ENCODE results near the gene PRKAG2. TPM values are rescaled to one million over a fixed set of nuclear protein-coding genes. Genes with fewer than 3 reads are reported as not detected.

Gene PRKAG2
- total RNA-seq, 1 donor from 2014 or later, result 20.6 TPM

GRCh38 chr7:151888079-151889067, 11.5 kb upstream of the PRKAG2 start:
- no peak overlapping the region for H3K4me3 Mint-ChIP-seq (ENCODE audit: low read depth)
- peaks cover 67% of the 10 kb centered on the region for H3K27me3 Mint-ChIP-seq
- no peak for TF ChIP-seq CTCF (IDR thresholded peaks at IDR 0.05; ENCODE audit: unreplicated experiment)
- no peaks in the 10 kb centered on the region for H3K36me3 Mint-ChIP-seq (ENCODE audit: insufficient read depth)
- DNase-seq (ENCODE audit: low spot score, unreplicated experiment), result no peak
- H3K4me1 Mint-ChIP-seq (ENCODE audit: low read depth), result peaks cover 1% of the 10 kb centered on the region
- H3K27ac Mint-ChIP-seq, result no peak overlapping the region
- no peaks in the 10 kb centered on the region for H3K9me3 Mint-ChIP-seq (ENCODE audit: low read depth)

- no peak for DNase-seq (ENCODE audit: low spot score, unreplicated experiment)
- no peak for TF ChIP-seq CTCF (IDR thresholded peaks at IDR 0.05; ENCODE audit: unreplicated experiment)
- peaks cover 68% of the 10 kb centered on the region for H3K27me3 Mint-ChIP-seq
Observed at GRCh38 chr7:151886783-151887182, 9.9 kb upstream of the PRKAG2 start.

GRCh38 chr7:151885202-151885580, 8.3 kb upstream of the PRKAG2 start:
- Mint-ChIP-seq H3K27me3 (peaks cover 65% of the 10 kb centered on the region), H3K4me1 (ENCODE audit: low read depth) (no peaks in the 10 kb centered on the region), H3K9me3 (ENCODE audit: low read depth) (no peaks in the 10 kb centered on the region), H3K27ac (no peak overlapping the region), H3K4me3 (ENCODE audit: low read depth) (no peak overlapping the region), H3K36me3 (ENCODE audit: insufficient read depth) (no peaks in the 10 kb centered on the region)
- DNase-seq (ENCODE audit: low spot score, unreplicated experiment), result no peak
- TF ChIP-seq CTCF (IDR thresholded peaks at IDR 0.05; ENCODE audit: unreplicated experiment), result no peak

More at GRCh38 chr7:151886783-151887182, 9.9 kb upstream of the PRKAG2 start:
- H3K9me3 Mint-ChIP-seq (ENCODE audit: low read depth), result no peaks in the 10 kb centered on the region
- no peak overlapping the region for H3K27ac Mint-ChIP-seq
- H3K4me3 Mint-ChIP-seq (ENCODE audit: low read depth), result no peak overlapping the region
- H3K4me1 Mint-ChIP-seq (ENCODE audit: low read depth), result peaks cover 1% of the 10 kb centered on the region
- H3K36me3 Mint-ChIP-seq (ENCODE audit: insufficient read depth), result no peaks in the 10 kb centered on the region

GRCh38 chr7:151884312-151885201, 7.6 kb upstream of the PRKAG2 start:
- TF ChIP-seq CTCF (IDR thresholded peaks at IDR 0.05; ENCODE audit: unreplicated experiment), result no peak
- Mint-ChIP-seq H3K4me3 (ENCODE audit: low read depth) (no peak overlapping the region), H3K36me3 (ENCODE audit: insufficient read depth) (no peaks in the 10 kb centered on the region), H3K4me1 (ENCODE audit: low read depth) (no peaks in the 10 kb centered on the region), H3K27me3 (peaks cover 70% of the 10 kb centered on the region), H3K9me3 (ENCODE audit: low read depth) (no peaks in the 10 kb centered on the region), H3K27ac (no peak overlapping the region)
- no peak for DNase-seq (ENCODE audit: low spot score, unreplicated experiment)

GRCh38 chr7:151883857-151884256, 6.9 kb upstream of the PRKAG2 start:
- H3K27me3 Mint-ChIP-seq, result peaks cover 74% of the 10 kb centered on the region
- H3K4me3 Mint-ChIP-seq (ENCODE audit: low read depth), result no peak overlapping the region
- no peaks in the 10 kb centered on the region for H3K9me3 Mint-ChIP-seq (ENCODE audit: low read depth)
- H3K27ac Mint-ChIP-seq, result no peak overlapping the region
- no peaks in the 10 kb centered on the region for H3K36me3 Mint-ChIP-seq (ENCODE audit: insufficient read depth)
- H3K4me1 Mint-ChIP-seq (ENCODE audit: low read depth), result no peaks in the 10 kb centered on the region
- DNase-seq (ENCODE audit: low spot score, unreplicated experiment), result no peak
- TF ChIP-seq CTCF (IDR thresholded peaks at IDR 0.05; ENCODE audit: unreplicated experiment), result no peak
